Fibroblast of the aortic adventitia (primary cell): ENCODE measurements around the gene ITGA2. TPM values are rescaled to one million over a fixed set of nuclear protein-coding genes. Genes with fewer than 3 reads are reported as not detected.

Experiments used
- DNase-seq: peaks from one replicate; pipeline ENCODE4 v3.0.0-alpha.2; 2010; ENCODE audit warnings: low read depth
- H3K4me3 ChIP-seq: 2 replicates; pipeline ENCODE4 v1.5.1; 2011; ENCODE audit warnings: low read depth, mild to moderate bottlenecking, control low read depth, low read length, moderate library complexity
- CTCF ChIP-seq: IDR thresholded peaks from 2 replicates; pipeline ENCODE4 v1.5.1; 2011; ENCODE audit warnings: mild to moderate bottlenecking, low read length, control low read depth, inconsistent platforms; ENCODE audit not compliant: insufficient read depth
- total RNA-seq: library from RNA; depleted of rRNA; stranded (reverse); fragments of >200 nt; gene quantifications from 2 replicates; pipeline ENCODE4 v1.2.3, GENCODE V29; 2012; ENCODE audit warnings: low replicate concordance

ITGA2 gene
- total RNA-seq, 1 donor = 171 TPM

- H3K4me3 ChIP-seq = no peak overlapping the region
- DNase-seq = peak; percentile 27
- TF ChIP-seq CTCF = no peak
These were observed 82.6 kb downstream of the ITGA2 start for GRCh38 chr5:53071738-53072137.

DNA sequence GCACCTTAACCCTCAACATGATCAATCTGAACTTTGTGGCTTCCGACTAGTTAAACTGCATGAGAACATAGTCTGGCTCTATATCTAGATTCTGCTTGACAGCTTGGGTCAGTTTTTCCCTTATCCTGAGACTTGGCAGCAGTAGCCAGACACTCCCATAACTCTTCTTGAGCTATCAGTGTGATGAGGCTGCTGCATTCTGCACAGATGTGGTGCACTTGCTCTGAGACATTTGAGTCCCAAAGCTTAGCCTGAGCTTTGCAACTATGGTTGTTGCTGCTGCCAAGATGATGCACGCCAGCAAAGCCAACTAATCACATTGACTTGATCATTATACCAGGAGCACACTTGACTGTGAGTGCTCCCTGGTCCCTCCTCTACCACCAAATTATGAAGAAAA is 84.2 kb downstream of the ITGA2 start:
- TF ChIP-seq CTCF = no peak
- peak; percentile 76 for DNase-seq
- no peak overlapping the region for H3K4me3 ChIP-seq

DNA sequence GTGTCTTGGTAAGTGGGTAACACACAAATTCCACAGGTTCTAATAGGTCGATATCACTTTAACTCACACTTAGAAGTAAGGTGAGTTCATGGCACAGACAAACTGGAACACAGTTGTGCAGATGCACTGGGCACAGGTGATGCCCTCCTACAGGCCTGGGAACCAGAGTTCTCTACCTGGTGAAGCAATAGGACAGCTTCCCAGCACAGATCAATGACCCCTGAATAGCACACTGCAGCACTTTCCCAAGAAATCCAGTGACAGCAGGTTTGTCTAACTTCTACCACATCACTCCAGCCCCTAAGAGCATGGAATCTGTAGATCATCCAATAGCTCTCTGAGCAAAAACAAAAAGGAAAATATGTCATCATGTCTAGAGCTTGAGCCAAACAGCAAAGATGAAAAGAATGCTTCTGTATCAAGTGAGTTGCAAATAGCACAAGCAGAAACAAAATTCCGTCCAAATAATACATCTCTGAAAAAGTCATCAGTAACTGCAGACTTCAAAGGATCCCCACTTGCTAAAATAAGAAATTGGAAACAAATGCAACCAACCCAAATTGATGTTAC is 86.9 kb downstream of the ITGA2 start:
- no peak overlapping the region for H3K4me3 ChIP-seq
- peak; percentile 44 for DNase-seq
- TF ChIP-seq CTCF = no peak

- no peak for DNase-seq
- no peak for TF ChIP-seq CTCF
- no peak overlapping the region for H3K4me3 ChIP-seq
These were observed 91.1 kb downstream of the ITGA2 start for GRCh38 chr5:53080271-53080670.

DNA sequence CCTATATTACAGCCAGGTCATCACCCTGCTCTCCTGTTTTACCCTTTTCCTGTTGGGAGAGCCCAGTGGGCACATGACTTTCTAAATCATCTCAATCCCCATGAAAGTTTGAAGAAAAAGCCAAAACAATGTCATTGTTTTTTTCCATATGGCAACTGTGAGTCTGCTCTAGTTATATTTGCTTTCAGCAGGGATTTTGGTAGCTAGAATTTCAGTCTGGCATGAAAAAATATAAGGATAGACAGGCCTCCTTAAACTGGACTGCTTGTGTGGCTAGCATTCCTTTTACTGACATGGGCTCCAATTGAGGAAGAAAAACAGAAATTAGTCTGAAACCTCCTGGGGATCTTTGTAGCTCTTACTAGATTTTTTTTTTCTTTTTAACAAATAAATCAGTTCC is 94.8 kb downstream of the ITGA2 start:
- H3K4me3 ChIP-seq = no peak overlapping the region
- TF ChIP-seq CTCF = no peak
- no peak for DNase-seq

DNA sequence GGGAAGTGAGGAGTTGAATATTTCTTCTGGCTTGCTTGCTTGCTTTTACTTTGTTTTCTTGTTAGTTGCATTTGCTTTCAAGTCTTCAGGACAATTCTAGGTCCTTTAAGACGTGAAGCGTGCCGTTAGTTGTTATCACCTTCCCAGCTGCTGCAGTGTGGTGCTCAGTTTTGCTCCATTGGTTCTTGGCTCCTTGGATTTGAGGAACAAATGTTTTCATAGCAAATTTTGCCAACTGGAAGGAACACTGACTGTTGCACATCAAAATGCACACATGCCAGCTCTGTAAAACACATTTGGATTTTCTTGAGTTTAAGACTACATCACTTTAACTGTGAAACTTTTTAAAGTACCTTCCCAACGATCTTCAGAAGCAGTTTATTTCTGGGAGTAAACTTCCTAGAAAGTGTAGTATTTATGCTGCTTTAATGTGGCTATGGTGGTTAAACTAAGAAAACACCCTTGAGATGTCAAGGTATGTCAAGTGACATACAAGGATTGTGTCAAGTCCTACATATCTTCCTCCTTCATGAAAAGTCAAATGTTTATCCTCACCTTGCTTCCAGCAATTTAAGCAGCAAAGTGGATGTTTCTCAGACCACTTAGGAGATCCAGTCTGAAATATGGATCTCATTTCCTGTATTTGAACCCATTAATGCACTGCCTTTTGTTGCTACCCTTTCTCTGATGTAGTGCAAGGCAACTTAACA is 95.5 kb downstream of the ITGA2 start:
- DNase-seq = no peak
- H3K4me3 ChIP-seq = no peak overlapping the region
- no peak for TF ChIP-seq CTCF
